Neural progenitor cell (in vitro differentiated cells): ENCODE data around the gene TBCD. TPM values are rescaled to one million over a fixed set of nuclear protein-coding genes. Genes with fewer than 3 reads are reported as not detected.
A peak's percentile ranks its signal among the peaks of the same experiment; 100 is the strongest.
"Not testable (repeated sequence)": the region's sequence is repeated elsewhere in the genome, so short reads cannot be mapped to it uniquely, and the experiment has no call there.

Experiments
- DNase-seq: peaks from one replicate; pipeline ENCODE4 v3.0.0-alpha.2; 2016; ENCODE audit warnings: low spot score
- H2AFZ ChIP-seq: fragments of 200-600 bp; sonication (generic); replicated peaks from 2 replicates; pipeline ENCODE4 v1.6.1; 2016; ENCODE audit warnings: antibody characterized with exemption
- H3F3A ChIP-seq: fragments of 200-600 bp; sonication (generic); 2 replicates; pipeline ENCODE4 v1.6.1; 2016; ENCODE audit warnings: antibody characterized with exemption, low read depth
- H3K27ac ChIP-seq: fragments of 200-600 bp; sonication (generic); 2 replicates; pipeline ENCODE4 v1.5.1; 2016; ENCODE audit warnings: mild to moderate bottlenecking
- H3K27me3 ChIP-seq: fragments of 200-600 bp; sonication (generic); 2 replicates; pipeline ENCODE4 v1.6.1; 2016; ENCODE audit warnings: mild to moderate bottlenecking, moderate library complexity
- H3K36me3 ChIP-seq: fragments of 200-600 bp; sonication (generic); 2 replicates; pipeline ENCODE4 v1.5.1; 2016
- H3K4me1 ChIP-seq: fragments of 200-600 bp; sonication (generic); 2 replicates; pipeline ENCODE4 v1.6.1; 2016; ENCODE audit warnings: mixed run types
- H3K4me2 ChIP-seq: fragments of 200-600 bp; sonication (generic); 2 replicates; pipeline ENCODE4 v1.6.1; 2016
- H3K4me3 ChIP-seq: fragments of 200-600 bp; sonication (generic); 2 replicates; pipeline ENCODE4 v1.5.1; 2016
- H3K79me2 ChIP-seq: fragments of 200-600 bp; sonication (generic); 2 replicates; pipeline ENCODE4 v1.6.1; 2016; ENCODE audit warnings: low read depth
- H3K9ac ChIP-seq: fragments of 200-600 bp; sonication (generic); 2 replicates; pipeline ENCODE4 v1.6.1; 2016
- H3K9me3 ChIP-seq: fragments of 200-600 bp; sonication (generic); 2 replicates; pipeline ENCODE4 v1.5.1; 2016; ENCODE audit warnings: low read depth
- H4K20me1 ChIP-seq: fragments of 200-600 bp; sonication (generic); 2 replicates; pipeline ENCODE4 v1.6.1; 2016; ENCODE audit warnings: low read depth
- H3K27ac Mint-ChIP-seq: 3 replicates; pipeline ENCODE4 v1.8.0; 2021; ENCODE audit warnings: mixed read lengths
- H3K27me3 Mint-ChIP-seq: 2 replicates; pipeline ENCODE4 v1.8.0; 2022; ENCODE audit warnings: low read depth, mild to moderate bottlenecking, inconsistent platforms, moderate library complexity, mixed read lengths; ENCODE audit not compliant: insufficient read depth
- H3K36me3 Mint-ChIP-seq: 3 replicates; pipeline ENCODE4 v1.8.0; 2021; ENCODE audit warnings: mixed read lengths
- H3K4me1 Mint-ChIP-seq: 3 replicates; pipeline ENCODE4 v1.8.0; 2021; ENCODE audit warnings: mixed read lengths
- H3K4me3 Mint-ChIP-seq: 3 replicates; pipeline ENCODE4 v1.8.0; 2021; ENCODE audit warnings: mild to moderate bottlenecking, moderate library complexity, mixed read lengths
- H3K9me3 Mint-ChIP-seq: 3 replicates; pipeline ENCODE4 v1.8.0; 2020; ENCODE audit warnings: mixed read lengths
- CTCF ChIP-seq: fragments of 200-600 bp; sonication (generic); IDR thresholded peaks from 2 replicates; pipeline ENCODE4 v1.5.1; 2017; ENCODE audit warnings: antibody characterized with exemption, mild to moderate bottlenecking
- EZH2 ChIP-seq: fragments of 200-600 bp; sonication (generic); IDR thresholded peaks from 2 replicates; pipeline ENCODE4 v1.6.1; 2017; ENCODE audit warnings: antibody characterized with exemption, mild to moderate bottlenecking, moderate library complexity
- EZH2phosphoT487 ChIP-seq: fragments of 200-600 bp; sonication (generic); IDR thresholded peaks from 2 replicates; pipeline ENCODE4 v1.6.1; 2017; ENCODE audit warnings: antibody characterized with exemption
- total RNA-seq: library from RNA; depleted of rRNA; stranded (reverse); fragments of >200 nt; gene quantifications from 2 replicates; pipeline ENCODE4 v1.2.3, GENCODE V29; 2015; ENCODE audit warnings: low replicate concordance

The TBCD gene
- total RNA-seq, 1 donor from 2014 or later: 76.4 TPM

GRCh38 chr17:82961366-82962162 lies 209.7 kb downstream of the TBCD start:
- H3K4me1 Mint-ChIP-seq: peaks cover 7% of the 10 kb centered on the region
- no peak overlapping the region for H3K9ac ChIP-seq
- no peak for DNase-seq
- no peaks in the 10 kb centered on the region for H3K27me3 ChIP-seq
- peak overlapping the region; percentile 78 for H3K27ac Mint-ChIP-seq
- H3K9me3 Mint-ChIP-seq: no peaks in the 10 kb centered on the region
- no peaks in the 10 kb centered on the region for H4K20me1 ChIP-seq
- H3K9me3 ChIP-seq: no peaks in the 10 kb centered on the region
- H2AFZ ChIP-seq: no peak overlapping the region
- TF ChIP-seq EZH2 (no peak), EZH2phosphoT487 (no peak), CTCF (no peak)
- no peak overlapping the region for H3K4me2 ChIP-seq
- no peak overlapping the region for H3K27ac ChIP-seq
- peaks cover 8% of the 10 kb centered on the region for H3K27me3 Mint-ChIP-seq
- peaks cover 4% of the 10 kb centered on the region for H3K4me1 ChIP-seq
- peaks cover 14% of the 10 kb centered on the region for H3K36me3 Mint-ChIP-seq
- H3K79me2 ChIP-seq: no peaks in the 10 kb centered on the region
- H3K4me3 ChIP-seq: no peak overlapping the region
- no peak overlapping the region for H3K4me3 Mint-ChIP-seq
- H3K36me3 ChIP-seq: no peaks in the 10 kb centered on the region
- H3F3A ChIP-seq: peaks cover 6% of the 10 kb centered on the region

GRCh38 chr17:82962163-82962720 lies 210.4 kb downstream of the TBCD start:
- Mint-ChIP-seq H3K36me3 (peaks cover 14% of the 10 kb centered on the region), H3K4me3 (no peak overlapping the region), H3K4me1 (peaks cover 7% of the 10 kb centered on the region), H3K27me3 (peaks cover 8% of the 10 kb centered on the region), H3K9me3 (no peaks in the 10 kb centered on the region), H3K27ac (peak overlapping the region; percentile 78)
- H3K4me2 ChIP-seq: no peak overlapping the region
- no peak overlapping the region for H3K27ac ChIP-seq
- H3K27me3 ChIP-seq: no peaks in the 10 kb centered on the region
- H3K79me2 ChIP-seq: no peaks in the 10 kb centered on the region
- peaks cover 6% of the 10 kb centered on the region for H3F3A ChIP-seq
- no peak for DNase-seq
- no peak overlapping the region for H3K4me3 ChIP-seq
- no peaks in the 10 kb centered on the region for H3K9me3 ChIP-seq
- H3K36me3 ChIP-seq: no peaks in the 10 kb centered on the region
- no peaks in the 10 kb centered on the region for H4K20me1 ChIP-seq
- TF ChIP-seq CTCF: no peak
- no peak for TF ChIP-seq EZH2phosphoT487
- TF ChIP-seq EZH2: no peak
- H3K4me1 ChIP-seq: peaks cover 4% of the 10 kb centered on the region
- H3K9ac ChIP-seq: no peak overlapping the region
- no peak overlapping the region for H2AFZ ChIP-seq

GRCh38 chr17:82963104-82963950 lies 211.5 kb downstream of the TBCD start:
- Histone ChIP-seq H3K4me2 (peak overlapping the region; percentile 66), H3K79me2 (no peaks in the 10 kb centered on the region), H3K27me3 (no peaks in the 10 kb centered on the region), H3K9me3 (no peaks in the 10 kb centered on the region), H3K36me3 (no peaks in the 10 kb centered on the region), H3K9ac (no peak overlapping the region), H4K20me1 (no peaks in the 10 kb centered on the region), H2AFZ (peak overlapping the region; percentile 69), H3K4me1 (peaks cover 4% of the 10 kb centered on the region), H3K27ac (no peak overlapping the region), H3F3A (peaks cover 6% of the 10 kb centered on the region), H3K4me3 (peak overlapping the region; percentile 11)
- Mint-ChIP-seq H3K27ac (no peak overlapping the region), H3K27me3 (peaks cover 5% of the 10 kb centered on the region), H3K9me3 (no peaks in the 10 kb centered on the region), H3K4me1 (peaks cover 7% of the 10 kb centered on the region), H3K4me3 (no peak overlapping the region), H3K36me3 (peaks cover 14% of the 10 kb centered on the region)
- TF ChIP-seq EZH2: no peak
- TF ChIP-seq CTCF: peak; percentile 67
- peak; percentile 86 for DNase-seq

- H3F3A ChIP-seq, H3K9ac ChIP-seq, H3K27me3 Mint-ChIP-seq, H3K9me3 Mint-ChIP-seq, DNase-seq, H3K36me3 ChIP-seq, H3K4me2 ChIP-seq, H3K27ac Mint-ChIP-seq, H4K20me1 ChIP-seq, H3K9me3 ChIP-seq, H3K27ac ChIP-seq, H3K4me3 Mint-ChIP-seq, H3K79me2 ChIP-seq, H3K27me3 ChIP-seq, H3K4me1 Mint-ChIP-seq, H3K36me3 Mint-ChIP-seq, H3K4me1 ChIP-seq, H3K4me3 ChIP-seq, H2AFZ ChIP-seq: not testable (repeated sequence)
Observed at GRCh38 chr17:82964451-82964850, 212.6 kb downstream of the TBCD start.
